HG03521 (cell line): ENCODE data around the gene PANK4.

Source experiments
- ATAC-seq: cut with Tn5 transposase; IDR thresholded peaks from one replicate; pipeline ENCODE4 v1.9.1; 2021; ENCODE audit warnings: mild to moderate bottlenecking, moderate library complexity; ENCODE audit not compliant: unreplicated experiment

Gene PANK4

GRCh38 chr1:2546515-2547209 is 20.3 kb upstream of the PANK4 start:
- peak; percentile 31 for ATAC-seq

GRCh38 chr1:2545754-2546514 is 19.5 kb upstream of the PANK4 start:
- peak; percentile 44 for ATAC-seq

- ATAC-seq: no peak
Measured at GRCh38 chr1:2544875-2545640, 18.7 kb upstream of the PANK4 start.

- ATAC-seq: no peak
Measured at GRCh38 chr1:2544093-2544874, 17.9 kb upstream of the PANK4 start.

- no peak for ATAC-seq
Measured at GRCh38 chr1:2543543-2544092, 17.2 kb upstream of the PANK4 start.

GRCh38 chr1:2542246-2542915 is 16.0 kb upstream of the PANK4 start:
- no peak for ATAC-seq

- ATAC-seq: no peak
Measured at GRCh38 chr1:2541619-2542245, 15.3 kb upstream of the PANK4 start.

- ATAC-seq: no peak
Measured at GRCh38 chr1:2540816-2541492, 14.6 kb upstream of the PANK4 start.

- no peak for ATAC-seq
Measured at GRCh38 chr1:2539312-2539907, 13.0 kb upstream of the PANK4 start.

- ATAC-seq: no peak
Measured at GRCh38 chr1:2538872-2539271, 12.5 kb upstream of the PANK4 start.

- ATAC-seq: no peak
Measured at GRCh38 chr1:2538376-2538775, 12.0 kb upstream of the PANK4 start.

GRCh38 chr1:2537784-2538115 is 11.4 kb upstream of the PANK4 start:
- ATAC-seq: no peak

GRCh38 chr1:2535981-2536380 is 9.6 kb upstream of the PANK4 start:
- no peak for ATAC-seq

GRCh38 chr1:2535455-2535854 is 9.1 kb upstream of the PANK4 start:
- no peak for ATAC-seq

GRCh38 chr1:2534687-2535441 is 8.5 kb upstream of the PANK4 start:
- ATAC-seq: no peak

GRCh38 chr1:2534315-2534686 is 7.9 kb upstream of the PANK4 start:
- no peak for ATAC-seq

- ATAC-seq: no peak
Measured at GRCh38 chr1:2533365-2533764, 7.0 kb upstream of the PANK4 start.

GRCh38 chr1:2532485-2533160 is 6.2 kb upstream of the PANK4 start:
- ATAC-seq: no peak
